GM19351 (cell line): Measurements from ENCODE around the gene FBLN5.
"Not testable (repeated sequence)": the region's sequence is repeated elsewhere in the genome, so short reads cannot be mapped to it uniquely, and the experiment has no call there.

Experiments used
- ATAC-seq: cut with Tn5 transposase; IDR thresholded peaks from one replicate; pipeline ENCODE4 v1.9.1; 2021; ENCODE audit warnings: mild to moderate bottlenecking, moderate library complexity; ENCODE audit not compliant: unreplicated experiment

Gene FBLN5

DNA sequence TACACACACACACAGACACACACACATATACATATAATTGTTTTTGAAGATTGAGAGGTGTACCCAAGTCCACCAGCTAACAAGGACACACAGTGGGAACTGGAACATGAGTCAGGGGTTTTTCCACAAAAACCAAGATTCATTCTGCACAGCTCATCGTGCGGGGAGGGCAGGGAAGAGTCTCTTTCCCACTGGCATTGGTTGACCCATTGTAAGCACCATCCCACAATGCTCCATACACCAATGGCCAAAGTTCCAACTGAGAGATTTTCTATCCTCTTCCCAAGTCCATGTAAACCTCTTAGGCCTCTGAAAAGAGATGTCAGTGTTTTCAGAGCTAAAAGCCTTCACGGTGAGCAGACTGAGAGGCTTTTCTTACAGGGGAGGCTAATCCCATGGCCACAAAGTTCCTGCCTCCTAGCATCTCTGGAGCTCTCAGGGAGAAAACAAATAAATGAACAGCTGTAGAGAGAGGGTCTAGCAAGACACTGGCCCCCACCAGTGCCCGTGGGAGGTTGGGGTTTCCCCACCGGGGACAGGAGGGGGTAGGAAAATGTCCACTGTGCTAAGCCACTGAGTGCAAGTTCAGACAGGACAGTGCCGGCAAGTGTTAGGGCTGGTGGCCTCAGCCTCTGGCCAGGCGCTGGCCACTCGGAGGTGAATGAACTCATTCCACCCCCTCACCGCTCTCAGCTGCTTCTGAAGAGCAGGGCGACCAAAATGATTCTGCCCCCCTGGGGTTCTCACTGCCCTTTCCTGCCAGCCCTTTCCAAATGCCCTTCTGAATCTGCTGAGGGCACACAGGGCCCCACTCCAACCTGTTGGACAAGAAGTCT lies 58.6 kb downstream of the FBLN5 start:
- ATAC-seq = no peak

DNA sequence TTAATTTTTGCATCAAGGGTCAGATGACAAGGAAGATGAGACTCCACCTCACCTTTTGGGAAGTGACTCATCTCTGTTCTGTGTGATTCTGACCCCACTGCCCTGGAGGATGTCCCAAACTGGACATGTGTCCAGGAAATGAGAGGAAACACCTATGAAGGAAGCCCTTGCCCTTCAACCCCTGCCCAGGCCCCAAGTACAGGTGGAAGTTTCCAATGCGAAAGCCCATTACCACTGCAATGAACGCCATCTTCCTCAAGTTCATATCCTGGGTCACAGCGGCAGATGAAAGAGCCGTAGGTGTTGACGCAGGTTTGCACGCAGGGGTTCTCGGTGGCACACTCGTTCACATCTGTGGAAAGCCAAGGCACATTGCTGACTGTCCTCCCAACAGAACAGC lies 60.5 kb downstream of the FBLN5 start:
- no peak for ATAC-seq

DNA sequence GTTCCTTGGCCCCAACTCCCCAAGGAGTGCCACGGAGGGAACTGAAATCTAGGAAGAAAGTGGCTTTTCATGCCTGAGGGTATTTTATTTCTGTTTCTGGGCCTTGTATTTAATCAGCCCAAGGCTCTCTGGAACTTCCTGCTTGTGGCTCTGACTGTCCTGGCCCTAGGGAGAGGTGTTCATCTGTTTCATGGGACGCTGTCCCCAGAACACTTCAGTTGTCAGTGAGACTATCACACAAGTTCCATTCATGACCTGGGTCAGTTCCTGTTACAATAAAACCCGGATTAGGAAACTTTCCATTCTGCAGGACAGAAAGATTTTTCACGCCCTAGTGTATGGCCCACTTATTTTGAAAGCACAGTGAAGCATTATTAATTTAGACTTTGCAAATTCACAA lies 61.7 kb downstream of the FBLN5 start:
- ATAC-seq = no peak

DNA sequence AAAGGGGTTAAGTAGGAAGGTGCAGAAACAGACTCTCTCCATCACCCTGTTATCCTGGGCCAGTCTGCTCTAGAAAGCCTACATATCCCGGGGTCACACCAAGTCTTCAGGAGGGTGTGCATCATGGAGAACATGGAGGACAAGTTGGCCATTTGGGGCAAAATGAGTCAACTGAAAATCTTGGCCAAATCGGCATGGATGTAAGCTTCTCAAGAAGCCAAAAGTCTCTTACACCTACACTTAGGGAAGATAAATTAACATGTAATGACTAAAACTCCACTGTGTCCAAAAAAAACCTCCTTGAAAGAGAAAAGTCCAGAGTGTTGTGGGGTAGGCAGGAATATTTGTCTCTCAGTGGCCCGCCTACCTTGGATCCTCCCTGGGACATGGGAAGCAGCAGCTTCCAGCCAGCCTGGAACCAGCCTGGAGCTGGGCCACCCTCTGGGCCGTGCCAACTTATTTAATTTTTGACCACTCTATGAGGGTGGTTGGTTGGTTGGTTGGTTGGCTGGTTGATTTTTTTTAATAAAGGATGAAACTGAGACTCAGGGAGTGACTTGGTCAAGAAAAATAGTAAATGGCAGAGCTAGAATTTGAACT lies 62.3 kb downstream of the FBLN5 start:
- no peak for ATAC-seq

DNA sequence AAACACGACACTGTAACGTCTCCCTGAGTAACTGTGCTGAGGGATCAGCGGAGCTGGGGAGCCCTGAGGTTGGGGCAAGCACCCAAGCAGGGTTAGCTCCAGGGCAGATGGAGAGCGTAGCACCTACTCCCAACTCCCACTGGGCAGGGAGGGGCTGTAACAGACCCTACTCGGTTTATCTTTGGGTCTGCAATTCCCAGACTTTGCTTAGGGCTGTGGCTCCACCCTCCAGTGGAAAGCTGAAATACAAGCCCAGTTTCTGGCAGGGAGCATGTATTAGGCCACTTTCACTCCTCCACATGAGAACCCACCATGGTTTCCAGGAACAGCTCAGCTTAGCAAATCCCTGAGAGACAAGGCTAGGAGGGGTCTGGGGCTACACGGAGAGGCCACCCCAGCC lies 62.8 kb downstream of the FBLN5 start:
- ATAC-seq = no peak

DNA sequence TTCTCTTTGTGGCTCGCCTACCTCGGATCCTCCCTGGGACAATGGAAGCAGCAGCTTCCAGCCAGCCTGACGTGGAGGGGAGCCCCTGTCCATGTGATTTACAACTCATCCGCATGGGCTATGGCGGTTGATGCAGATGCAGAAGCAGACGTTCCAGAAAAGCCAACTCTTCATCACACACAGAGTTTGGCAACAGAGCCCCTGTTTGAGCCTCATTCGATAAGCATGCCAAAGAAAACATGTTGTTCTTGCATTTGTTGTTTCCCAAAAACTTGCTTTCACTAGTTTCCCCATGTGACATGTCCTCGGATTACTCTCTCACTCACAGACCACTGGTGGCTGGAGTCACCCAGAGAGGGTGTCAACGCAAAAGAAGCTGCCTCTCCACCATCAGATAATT lies 63.7 kb downstream of the FBLN5 start:
- ATAC-seq = no peak

DNA sequence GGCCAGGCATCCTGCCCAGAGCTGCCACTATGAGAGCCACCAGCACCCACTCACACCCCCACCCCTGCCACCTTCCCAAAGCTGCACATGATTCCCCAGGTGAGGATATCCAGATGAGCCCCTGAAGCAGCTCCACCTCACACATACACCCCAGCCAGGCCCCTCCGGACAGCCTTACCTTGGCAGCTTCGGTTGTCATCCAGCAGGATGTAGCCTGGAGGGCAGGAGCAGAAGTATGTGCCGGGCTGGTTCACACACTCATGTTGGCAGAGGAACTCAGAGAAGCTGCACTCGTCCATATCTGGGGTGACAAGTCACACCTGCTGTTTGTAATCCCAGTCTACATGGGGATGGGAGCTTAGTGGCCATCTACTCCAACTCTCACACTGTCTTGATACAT lies 64.7 kb downstream of the FBLN5 start:
- no peak for ATAC-seq

DNA sequence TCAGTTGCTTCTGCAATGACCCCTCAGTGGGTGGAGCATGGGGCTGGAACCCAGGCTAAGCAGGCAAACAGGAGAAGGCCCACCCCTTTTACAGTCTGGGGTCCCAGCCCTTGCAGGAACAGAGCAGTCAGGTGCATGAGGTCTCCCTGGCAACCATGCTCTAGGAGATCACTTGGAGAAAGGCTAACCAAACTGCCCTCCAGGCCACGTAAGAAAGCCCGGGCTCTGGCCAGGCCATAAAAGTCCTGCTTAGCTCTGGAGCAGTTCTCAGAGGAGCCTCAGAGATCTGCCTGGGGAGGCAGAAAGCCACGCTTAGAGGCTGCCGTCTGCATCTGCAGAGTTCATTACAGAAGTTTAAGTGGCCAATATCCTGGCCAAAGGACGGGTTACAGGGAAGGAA lies 65.1 kb downstream of the FBLN5 start:
- no peak for ATAC-seq

DNA sequence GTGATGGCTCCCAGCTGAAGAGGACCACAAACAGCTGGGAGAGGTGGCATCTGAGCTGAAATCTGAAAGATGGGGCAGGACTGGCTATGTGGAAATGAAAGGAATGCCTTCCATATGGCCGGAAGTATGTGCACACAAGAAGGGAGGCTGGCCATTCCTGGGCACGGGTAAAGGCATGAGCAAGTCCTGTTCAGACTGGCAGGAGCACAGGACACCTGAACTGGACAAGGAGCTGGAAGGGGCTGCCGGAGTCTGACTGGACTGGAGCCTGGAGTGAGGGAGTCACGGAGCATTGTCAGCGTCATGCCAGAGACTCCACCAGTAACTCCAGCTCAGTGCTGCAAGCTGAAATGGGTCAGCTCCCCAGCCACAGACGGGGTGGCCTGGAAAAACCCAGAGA lies 68.3 kb downstream of the FBLN5 start:
- ATAC-seq = no peak

DNA sequence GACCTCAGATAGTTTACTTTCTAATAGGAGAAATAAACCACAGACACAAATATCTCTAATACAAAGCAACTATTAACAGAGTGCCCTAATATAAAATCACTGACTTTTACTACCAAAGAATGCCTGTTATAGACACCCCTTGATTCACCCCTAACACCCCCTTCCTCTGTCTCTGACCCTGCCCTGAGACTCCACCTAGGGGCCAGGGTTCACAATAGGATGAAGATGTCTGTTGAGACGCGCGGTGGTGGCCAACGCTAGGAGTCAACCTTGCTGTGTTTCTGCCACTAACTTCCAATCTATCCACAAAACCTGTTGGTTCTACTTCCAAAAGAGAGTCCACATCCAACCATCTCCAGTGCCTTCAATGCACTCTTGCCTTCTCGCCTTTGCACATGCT lies 69.2 kb downstream of the FBLN5 start:
- no peak for ATAC-seq

DNA sequence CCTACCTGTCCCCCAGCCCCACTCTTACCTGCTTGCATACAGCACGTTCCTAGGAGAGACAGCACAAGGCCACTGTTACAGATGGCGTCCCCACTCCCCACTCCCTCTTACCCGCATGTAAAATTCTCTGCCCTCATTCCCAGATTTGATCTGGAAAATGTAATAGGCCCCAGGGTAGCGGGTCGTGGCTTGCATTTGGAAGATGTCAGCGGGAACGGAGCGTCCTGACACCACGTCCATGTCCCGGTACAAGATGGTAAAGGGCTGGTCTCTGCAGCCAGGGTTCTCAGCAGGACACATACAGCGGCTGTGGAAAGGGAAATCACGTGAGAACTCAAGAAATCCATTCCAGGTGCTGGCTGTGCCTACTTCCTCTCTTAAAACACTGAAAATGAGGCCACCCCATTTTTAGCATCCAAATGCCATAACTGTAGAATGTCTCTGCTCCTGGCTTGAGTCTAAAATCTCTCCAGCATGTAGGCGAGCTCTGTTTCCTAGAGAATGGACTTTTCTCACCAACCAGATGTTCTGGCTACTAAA lies 70.0 kb downstream of the FBLN5 start:
- ATAC-seq = no peak

DNA sequence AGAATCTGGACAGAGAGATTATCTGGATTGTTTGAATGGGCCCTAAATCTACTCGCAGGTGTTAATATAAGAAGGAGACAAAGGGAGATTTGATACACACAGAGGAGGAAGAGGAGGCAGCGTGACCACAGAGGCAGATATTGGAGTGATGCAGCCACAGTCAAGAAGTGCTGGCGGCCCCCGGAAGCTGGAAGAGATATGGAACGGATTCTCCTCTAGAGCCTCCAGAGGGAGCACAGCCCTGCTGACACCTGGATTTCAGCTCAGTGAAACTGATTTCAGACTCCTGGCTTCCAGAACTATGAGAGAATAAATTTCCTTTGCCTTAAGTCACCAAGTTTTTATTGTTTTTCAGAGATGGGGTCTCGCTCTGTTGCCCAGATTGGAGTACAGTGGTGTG lies 71.0 kb downstream of the FBLN5 start:
- no peak for ATAC-seq

DNA sequence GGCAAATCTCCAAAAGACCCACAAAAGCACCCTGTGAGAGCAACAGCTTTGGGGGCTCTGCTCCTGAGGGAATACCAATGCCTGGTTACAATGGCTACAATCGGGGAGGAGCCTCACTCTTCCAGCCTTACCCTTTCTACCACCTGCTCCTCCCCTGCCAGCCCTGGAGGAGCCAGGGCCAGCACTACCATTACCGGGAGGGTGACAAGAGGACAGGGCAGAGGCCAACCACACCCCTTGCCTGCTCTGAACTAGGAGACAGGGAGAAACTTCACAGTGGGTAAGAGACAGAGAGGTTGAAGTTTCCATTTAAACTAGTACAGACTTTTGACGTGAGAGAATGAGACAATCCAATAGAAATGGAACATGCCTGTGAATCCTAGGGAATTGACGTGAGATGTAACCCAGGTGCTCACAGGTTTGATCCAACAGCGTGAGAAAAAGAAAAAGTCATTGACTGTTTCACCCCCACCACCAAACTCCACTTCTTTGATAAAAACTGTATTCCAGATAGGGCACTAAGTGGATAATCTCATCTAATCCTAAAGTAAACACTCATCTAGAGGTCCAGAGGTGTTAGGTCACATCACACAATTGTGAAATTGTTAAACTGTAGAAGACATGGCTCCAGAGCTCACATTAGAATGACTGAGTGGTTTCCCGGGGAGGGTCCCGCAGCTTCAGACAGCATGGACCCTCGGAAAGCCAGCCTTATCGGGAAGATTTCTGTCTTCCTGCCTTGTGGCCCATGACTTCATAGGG lies 71.8 kb downstream of the FBLN5 start:
- ATAC-seq = no peak

DNA sequence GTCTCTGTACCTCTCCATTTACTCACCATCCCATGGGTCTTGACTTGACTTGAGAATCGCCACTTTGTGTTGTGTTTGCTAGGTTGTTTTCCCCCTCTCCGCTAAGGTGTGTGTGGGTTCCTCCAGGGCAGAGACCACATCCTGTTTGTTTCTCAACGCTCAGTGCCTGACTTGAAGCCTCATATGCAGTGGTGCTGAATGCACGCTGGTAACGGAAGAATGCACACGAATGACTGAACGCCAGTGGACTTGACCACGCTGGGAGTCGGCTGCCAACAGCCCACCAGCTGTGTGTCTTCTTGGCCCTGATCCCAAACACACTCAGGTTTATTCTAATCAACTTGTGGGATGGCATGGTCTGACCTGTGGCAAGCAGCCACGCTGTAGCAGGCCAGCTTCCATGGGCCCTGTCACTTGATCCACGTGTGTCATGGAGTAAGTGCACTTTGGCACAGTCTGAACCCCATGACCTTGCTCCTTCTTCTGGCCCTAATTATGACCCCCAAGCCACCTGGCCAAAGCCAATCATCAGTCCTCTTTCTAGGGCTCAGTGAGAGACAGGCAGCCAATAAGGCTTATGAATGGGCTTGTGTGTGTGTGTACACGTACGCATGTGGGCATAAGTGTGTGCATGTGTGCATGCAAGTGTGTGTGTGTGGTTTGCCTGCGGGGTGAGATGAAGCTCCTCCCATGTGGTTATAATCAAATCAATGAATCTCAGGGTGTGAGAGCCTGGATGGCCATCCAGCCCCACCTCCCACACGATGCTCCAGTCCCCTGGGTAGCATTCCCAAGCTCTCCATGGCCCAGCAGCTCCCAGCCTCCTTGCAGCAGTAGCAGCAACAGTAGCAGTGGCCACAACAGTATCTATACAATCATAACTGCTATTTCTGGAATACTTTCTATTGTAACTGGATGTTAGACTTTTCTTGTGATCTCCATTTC lies 73.8 kb downstream of the FBLN5 start:
- peak; percentile 78 for ATAC-seq

DNA sequence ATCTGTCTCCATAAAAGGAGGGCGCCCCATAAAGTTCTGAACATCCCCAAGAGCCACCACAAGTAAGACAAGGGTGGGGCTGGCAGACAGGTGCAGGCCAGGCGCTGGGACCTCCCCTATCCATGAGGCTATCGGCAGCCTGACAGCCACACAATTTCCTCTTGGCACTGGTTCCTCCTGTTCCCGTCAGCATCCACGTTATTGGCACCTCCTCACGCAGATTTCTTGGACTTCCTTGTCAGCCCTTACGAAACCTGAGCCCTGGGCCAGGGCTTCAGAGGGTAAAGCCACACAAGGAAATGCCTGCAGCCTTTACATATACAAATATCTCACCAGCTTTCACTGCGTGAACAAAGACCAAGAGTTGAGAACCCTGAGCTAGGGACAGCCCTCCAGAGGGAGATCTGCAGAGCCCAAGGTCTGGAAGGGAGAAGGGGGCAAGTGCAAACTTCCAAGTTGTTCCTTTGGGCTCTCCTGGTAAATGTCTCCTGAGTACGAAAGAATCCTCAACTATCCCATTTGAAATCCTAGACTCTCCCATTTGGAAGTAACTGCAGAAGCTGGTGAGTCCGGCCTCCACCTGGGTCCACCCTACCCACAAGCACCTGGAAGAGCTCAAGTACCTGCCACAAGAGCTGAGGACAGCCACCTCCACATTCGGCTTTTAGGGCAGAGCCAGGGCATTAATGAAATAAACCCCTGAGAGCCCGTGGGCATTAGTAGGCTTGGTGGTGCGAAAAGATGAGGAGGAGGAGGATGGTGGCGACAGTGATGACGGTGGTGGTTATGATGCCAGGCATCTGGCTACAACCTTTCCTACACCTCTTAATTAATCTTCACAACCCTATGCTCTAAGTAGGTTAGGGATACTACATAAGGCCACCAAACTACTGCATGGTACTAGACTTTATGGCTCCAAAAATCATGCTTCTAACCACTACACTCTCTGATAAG lies 74.7 kb downstream of the FBLN5 start:
- ATAC-seq = peak; percentile 22

DNA sequence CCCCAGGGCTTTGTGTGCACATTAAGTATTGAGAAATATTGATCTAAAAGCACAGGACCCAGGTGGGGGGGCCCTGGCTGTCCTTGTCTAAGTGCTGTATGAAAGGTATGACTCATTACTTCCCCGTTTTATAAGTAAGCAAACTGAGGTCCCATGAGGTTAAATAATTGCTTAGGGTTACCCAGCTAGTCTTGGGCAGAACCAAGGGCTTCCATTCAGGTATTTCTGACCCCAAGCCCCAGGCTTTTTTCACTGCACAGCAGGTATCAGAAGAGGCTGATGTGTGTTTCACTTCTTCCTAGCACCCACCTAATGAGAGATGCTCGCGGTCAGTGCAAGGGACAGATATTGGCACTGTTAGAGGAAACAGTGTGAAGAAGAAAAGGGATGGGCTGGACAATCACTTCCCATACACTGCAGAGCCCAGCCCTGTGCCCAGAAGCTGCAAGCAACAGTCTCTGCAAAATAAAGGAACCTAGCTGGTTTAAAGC lies 75.4 kb downstream of the FBLN5 start:
- ATAC-seq = peak; percentile 42

DNA sequence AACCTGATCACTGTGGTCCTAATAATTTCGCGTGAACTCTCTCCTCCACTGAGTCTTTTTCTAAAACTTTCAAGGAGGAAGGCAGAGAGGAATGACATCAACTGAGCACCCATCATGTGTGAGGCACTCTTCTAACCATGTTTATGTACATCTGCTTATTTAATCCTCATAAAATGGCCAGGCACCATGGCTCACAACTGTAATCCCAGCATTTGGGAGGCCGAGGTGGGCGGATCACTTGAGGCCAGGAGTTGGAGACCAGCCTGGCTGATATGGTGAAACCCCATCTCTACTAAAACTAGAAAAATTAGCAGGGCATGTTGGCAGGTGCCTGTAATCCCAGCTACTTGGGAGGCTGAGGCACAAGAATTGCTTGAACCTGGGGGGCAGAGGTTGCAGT lies 76.1 kb downstream of the FBLN5 start:
- ATAC-seq = not testable (repeated sequence)

DNA sequence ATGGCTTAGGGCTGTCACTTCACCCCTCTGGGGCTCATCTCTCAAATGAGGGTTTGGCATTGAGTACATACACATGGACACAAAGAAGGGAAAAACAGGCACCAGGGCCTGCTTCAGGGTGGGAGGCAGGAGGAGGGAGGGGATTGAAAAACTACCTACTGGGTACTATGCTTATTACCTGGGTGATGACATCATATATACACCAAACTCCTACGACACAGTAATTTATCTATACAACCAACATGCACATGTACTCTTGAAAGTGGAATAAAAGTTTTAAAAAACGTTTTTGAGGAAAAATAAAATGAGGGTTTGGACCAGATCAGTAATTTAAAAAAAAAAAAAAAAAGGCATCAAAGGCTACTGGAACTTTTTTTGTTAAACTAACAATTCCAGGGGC lies 76.6 kb downstream of the FBLN5 start:
- no peak for ATAC-seq

DNA sequence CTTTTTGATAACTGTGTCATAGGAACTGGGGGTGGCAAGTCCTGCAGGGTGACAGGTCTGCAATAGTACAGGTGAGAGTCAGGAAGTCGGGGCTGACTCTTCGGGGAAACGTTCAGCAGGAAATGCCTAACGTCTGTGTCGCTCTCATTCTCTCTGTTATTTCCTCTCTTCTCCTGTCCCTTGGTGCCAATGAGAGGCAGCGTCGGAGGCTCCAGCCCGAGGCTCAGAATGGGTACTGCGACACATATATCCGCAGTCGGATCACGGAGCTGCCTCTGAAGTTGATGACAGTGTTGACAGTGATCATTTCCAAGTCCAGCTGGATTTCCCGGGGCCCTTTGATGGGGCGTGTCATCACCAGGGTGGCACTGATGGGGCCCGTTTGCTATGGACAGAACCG lies 77.5 kb downstream of the FBLN5 start:
- no peak for ATAC-seq
